B cell (primary cell): ENCODE measurements around the gene MYZAP. TPM values are rescaled to one million over a fixed set of nuclear protein-coding genes. Genes with fewer than 3 reads are reported as not detected.

ENCODE experiments used
- ATAC-seq: fragments of 200-7000 bp; cut with Tn5 transposase; one replicate; pipeline ENCODE4 v1.10.0; 2021; ENCODE audit warnings: low read depth, mild to moderate bottlenecking, moderate number of reproducible peaks, moderate library complexity
- CTCF ChIA-PET: fragments of 350-600 bp; sonication (Branson Sonifier 250); formaldehyde crosslinking; loops from one replicate; lab custom pipeline; 2021; ENCODE audit warnings: antibody characterized with exemption, inconsistent platforms; lab: Charles Lee
- POLR2A ChIA-PET: fragments of 350-600 bp; sonication (Branson Sonifier 250); formaldehyde crosslinking; loops from one replicate; lab custom pipeline; 2021; ENCODE audit warnings: antibody characterized with exemption; lab: Charles Lee
- DNase-seq: peaks from one replicate; pipeline ENCODE4 v3.0.0; 2013
- H2AFZ ChIP-seq: 2 replicates; pipeline ENCODE4 v1.6.1; 2012; ENCODE audit warnings: mild to moderate bottlenecking, low read depth, low read length; ENCODE audit not compliant: insufficient read depth, poor library complexity, severe bottlenecking
- H3K27ac ChIP-seq, 2 donors: 1 replicate in 1 of 2; 2 replicates in 1 of 2; pipeline ENCODE4 v1.5.1; 2012 to 2013; ENCODE audit warnings: low read length in 2 of 2, mild to moderate bottlenecking in 2 of 2, moderate library complexity in 1 of 2
- H3K27me3 ChIP-seq, 4 experiments: fragments of 200-600 bp in 1 of 4; sonication (generic) in 1 of 4; replicated peaks in 1 of 4; 1 replicate in 2 of 4; 2 replicates in 2 of 4; pipeline versions ENCODE4 v1.6.1 to v1.7.0; 2013 to 2016; ENCODE audit warnings: low read length in 3 of 4, mild to moderate bottlenecking in 2 of 4, mixed read lengths in 1 of 4, moderate library complexity in 1 of 4; ENCODE audit not compliant: insufficient read depth in 4 of 4, control insufficient read depth in 3 of 4; ENCODE audit errors: control extremely low read depth in 1 of 4
- H3K36me3 ChIP-seq, 2 experiments: replicated peaks in 1 of 2; 1 replicate in 1 of 2; 2 replicates in 1 of 2; pipeline versions ENCODE4 v1.6.1 to v1.7.1; 2013; ENCODE audit warnings: low read length in 1 of 2; ENCODE audit not compliant: insufficient read depth in 2 of 2, control insufficient read depth in 1 of 2; ENCODE audit errors: control extremely low read depth in 1 of 2, extremely low read depth in 1 of 2
- H3K4me1 ChIP-seq, 2 donors: fragments of 200-600 bp in 1 of 2; sonication (generic) in 1 of 2; 1 replicate in 1 of 2; 2 replicates in 1 of 2; pipeline versions ENCODE4 v1.5.1 to v1.6.1; 2013 to 2017; ENCODE audit warnings: low read length in 2 of 2; ENCODE audit not compliant: control insufficient read depth in 2 of 2, insufficient read depth in 2 of 2
- H3K4me2 ChIP-seq: replicated peaks from 2 replicates; pipeline ENCODE3; 2012; ENCODE audit warnings: mild to moderate bottlenecking, low read depth, low read length; ENCODE audit not compliant: poor library complexity, severe bottlenecking
- H3K4me3 ChIP-seq, 5 experiments: fragments of 200-600 bp in 1 of 5; sonication (generic) in 1 of 5; 1 replicate in 3 of 5; 2 replicates in 2 of 5; pipeline versions ENCODE4 v1.5.1 to v1.7.0; 2011 to 2016; ENCODE audit warnings: low read length in 4 of 5, mild to moderate bottlenecking in 4 of 5, low read depth in 2 of 5, control low read depth in 1 of 5, moderate library complexity in 1 of 5; ENCODE audit not compliant: insufficient read depth in 1 of 5; ENCODE audit errors: control extremely low read depth in 1 of 5, extremely low read depth in 1 of 5
- H3K79me2 ChIP-seq: fragments of 200-600 bp; sonication (generic); one replicate; pipeline ENCODE4 v1.6.0; 2016; ENCODE audit warnings: low read length; ENCODE audit not compliant: control insufficient read depth, insufficient read depth
- H3K9ac ChIP-seq: fragments of 200-600 bp; sonication (generic); 2 replicates; pipeline ENCODE4 v1.6.1; 2017; ENCODE audit warnings: mild to moderate bottlenecking, low read length, moderate library complexity
- H3K9me3 ChIP-seq, 3 donors: one replicate each; pipeline versions ENCODE4 v1.6.1 to v1.7.1; 2013; ENCODE audit warnings: low read length in 2 of 3; ENCODE audit not compliant: control insufficient read depth in 2 of 3, insufficient read depth in 1 of 3; ENCODE audit errors: control extremely low read depth in 1 of 3
- H4K20me1 ChIP-seq: 2 replicates; pipeline ENCODE4 v1.6.0; 2012; ENCODE audit warnings: mild to moderate bottlenecking, low read length; ENCODE audit not compliant: insufficient read depth, control insufficient read depth, poor library complexity, severe bottlenecking
- H3K27ac Mint-ChIP-seq: one replicate; pipeline ENCODE4 v1.8.0; 2021; ENCODE audit warnings: mixed read lengths
- H3K27me3 Mint-ChIP-seq: one replicate; pipeline ENCODE4 v1.8.0; 2021; ENCODE audit warnings: mixed read lengths
- H3K4me1 Mint-ChIP-seq: one replicate; pipeline ENCODE4 v1.8.0; 2021; ENCODE audit warnings: mixed read lengths
- H3K4me3 Mint-ChIP-seq: one replicate; pipeline ENCODE4 v1.8.0; 2021; ENCODE audit warnings: mixed read lengths
- H3K9me3 Mint-ChIP-seq: one replicate; pipeline ENCODE4 v1.8.0; 2022; ENCODE audit warnings: mixed read lengths; ENCODE audit not compliant: insufficient read depth
- CTCF ChIP-seq: fragments of 200-600 bp; IDR thresholded peaks from one replicate; pipeline ENCODE4 v1.8.0; 2022; ENCODE audit warnings: antibody characterized with exemption, mild to moderate bottlenecking
- EZH2 ChIP-seq: IDR thresholded peaks from 2 replicates; pipeline ENCODE4 v1.6.1; 2012; ENCODE audit warnings: borderline replicate concordance, low read depth, mild to moderate bottlenecking, moderate library complexity, low read length; ENCODE audit not compliant: insufficient read depth, poor library complexity, severe bottlenecking
- WGBS: methylation state at CpG from one replicate; pipeline ENCODE4 v1.1.5; 2013; ENCODE audit warnings: missing lambda C conversion rate; ENCODE audit not compliant: insufficient coverage; 5-methylcytosine and 5-hydroxymethylcytosine counted together
- intact Hi-C: fragments of 100-400 bp; cut with micrococcal nuclease; formaldehyde crosslinking; loops from one replicate; pipeline ENCODE4 v1.10.0; 2022
- polyA plus RNA-seq: library from polyadenylated mRNA; depleted of rRNA; stranded (reverse); fragments of >200 nt; gene quantifications from 2 replicates; pipeline ENCODE4 v1.2.3, GENCODE V29; 2012
- total RNA-seq, 2 donors: library from RNA; stranded (reverse); fragments of 120-200 nt in 1 of 2; gene quantifications; 1 replicate in 1 of 2; 2 replicates in 1 of 2; pipeline versions ENCODE4 v1.2.3 to v1.2.4, GENCODE V29; 2013 to 2022

MYZAP gene
- total and polyA plus RNA-seq, 2 donors (not counting 1 experiment from before 2014, with no cell fraction given): 1.0 to 2.8 TPM

GRCh38 chr15:57542505-57542817 is 49.2 kb upstream of the MYZAP start:
- no peak overlapping the region for H2AFZ ChIP-seq
- POLR2A ChIA-PET: no interaction called here
- intact Hi-C loops: loop anchor here (5.0 kb wide), 1 partner anchor 1045 kb away; no protein-coding TSS in a partner anchor
- TF ChIP-seq EZH2 (no peak), CTCF (peak; percentile 45)
- no peaks in the 10 kb centered on the region for H3K4me1 ChIP-seq
- H3K79me2 ChIP-seq: no peaks in the 10 kb centered on the region
- H3K27me3 Mint-ChIP-seq: peaks cover 41% of the 10 kb centered on the region
- H4K20me1 ChIP-seq: no peaks in the 10 kb centered on the region
- H3K9me3 Mint-ChIP-seq: peaks cover 4% of the 10 kb centered on the region
- H3K4me3 ChIP-seq: no peak overlapping the region
- H3K36me3 ChIP-seq: no peaks in the 10 kb centered on the region
- H3K4me3 Mint-ChIP-seq: no peak overlapping the region
- no peaks in the 10 kb centered on the region for H3K4me1 Mint-ChIP-seq
- peaks cover 0 to 5% (median 0%) of the 10 kb centered on the region in 4 experiments for H3K27me3 ChIP-seq
- H3K9me3 ChIP-seq: peaks cover 0 to 9% (median 0%) of the 10 kb centered on the region in 3 donors
- ATAC-seq (no peak), DNase-seq (no peak)
- no peak overlapping the region for H3K9ac ChIP-seq
- H3K4me2 ChIP-seq: no peak overlapping the region
- WGBS: 24% methylated on average over 3 of the region's 4 CpGs
- H3K27ac ChIP-seq: no peak overlapping the region
- CTCF ChIA-PET: interaction anchor here (0.7 to 8.5 kb wide), 14 partner anchors 8 to 1060 kb away, joined by 3 to 70 read pairs (median 4); partner anchors contain the start of gene MYZAP
- H3K27ac Mint-ChIP-seq: no peak overlapping the region

- no peaks in the 10 kb centered on the region for H3K79me2 ChIP-seq
- ChIA-PET POLR2A (no interaction called here), CTCF (interaction anchor here (1.8 to 8.5 kb wide), 4 partner anchors 15 to 398 kb away, joined by 5 to 70 read pairs (median 36); no protein-coding TSS in a partner anchor)
- H3K4me1 ChIP-seq: no peaks in the 10 kb centered on the region
- Mint-ChIP-seq H3K27me3 (peaks cover 26% of the 10 kb centered on the region), H3K27ac (no peak overlapping the region), H3K4me1 (no peaks in the 10 kb centered on the region), H3K4me3 (no peak overlapping the region), H3K9me3 (peaks cover 4% of the 10 kb centered on the region)
- 88% methylated on average over 8 of the region's 11 CpGs for WGBS
- ATAC-seq (no peak), DNase-seq (no peak)
- intact Hi-C loops: loop anchor here (5.0 kb wide), 1 partner anchor 1048 kb away; no protein-coding TSS in a partner anchor
- peaks cover 0 to 9% (median 0%) of the 10 kb centered on the region in 3 donors for H3K9me3 ChIP-seq
- H4K20me1 ChIP-seq: no peaks in the 10 kb centered on the region
- H3K9ac ChIP-seq: no peak overlapping the region
- H3K4me3 ChIP-seq: no peak overlapping the region
- no peak overlapping the region for H3K4me2 ChIP-seq
- H3K36me3 ChIP-seq: no peaks in the 10 kb centered on the region
- H3K27me3 ChIP-seq: peaks cover 0 to 3% (median 0%) of the 10 kb centered on the region in 4 experiments
- H3K27ac ChIP-seq: no peak overlapping the region
- TF ChIP-seq CTCF: no peak
- no peak for TF ChIP-seq EZH2
- no peak overlapping the region for H2AFZ ChIP-seq
These were observed 46.7 kb upstream of the MYZAP start for GRCh38 chr15:57544848-57545480.
